Neural crest cell (in vitro differentiated cells): ENCODE data around the gene SPACA7. TPM values are rescaled to one million over a fixed set of nuclear protein-coding genes. Genes with fewer than 3 reads are reported as not detected.

Experiments
- DNase-seq: peaks from one replicate; pipeline ENCODE4 v3.0.0; 2021; ENCODE audit warnings: low read depth, mixed read lengths, low spot score
- H3K27ac Mint-ChIP-seq: one replicate; pipeline ENCODE4 v1.8.0; 2021; ENCODE audit warnings: mild to moderate bottlenecking, mixed read lengths; ENCODE audit not compliant: unreplicated experiment
- H3K27me3 Mint-ChIP-seq: 2 replicates; pipeline ENCODE4 v1.8.0; 2021; ENCODE audit warnings: low read depth, mild to moderate bottlenecking, mixed read lengths
- H3K36me3 Mint-ChIP-seq: 2 replicates; pipeline ENCODE4 v1.8.0; 2021; ENCODE audit warnings: low read depth, mild to moderate bottlenecking, mixed read lengths
- H3K4me1 Mint-ChIP-seq: 2 replicates; pipeline ENCODE4 v1.8.0; 2021; ENCODE audit warnings: mixed read lengths
- H3K4me3 Mint-ChIP-seq: one replicate; pipeline ENCODE4 v1.8.0; 2021; ENCODE audit warnings: mild to moderate bottlenecking, mixed read lengths
- H3K9me3 Mint-ChIP-seq: 2 replicates; pipeline ENCODE4 v1.8.0; 2021; ENCODE audit warnings: mixed read lengths
- total RNA-seq: library from RNA; stranded (reverse); gene quantifications from 2 replicates; pipeline ENCODE4 v1.2.1, GENCODE V29; 2021
- TF ChIP-seq, protein P1 (sequence below): fragments of 200-600 bp; sonication (generic); conservative IDR thresholded peaks from 2 replicates; pipeline ENCODE4 v1.5.0; 2021; ENCODE audit warnings: antibody characterized with exemption, mild to moderate bottlenecking

SPACA7 gene
- total RNA-seq, 1 donor from 2014 or later = not detected

DNA sequence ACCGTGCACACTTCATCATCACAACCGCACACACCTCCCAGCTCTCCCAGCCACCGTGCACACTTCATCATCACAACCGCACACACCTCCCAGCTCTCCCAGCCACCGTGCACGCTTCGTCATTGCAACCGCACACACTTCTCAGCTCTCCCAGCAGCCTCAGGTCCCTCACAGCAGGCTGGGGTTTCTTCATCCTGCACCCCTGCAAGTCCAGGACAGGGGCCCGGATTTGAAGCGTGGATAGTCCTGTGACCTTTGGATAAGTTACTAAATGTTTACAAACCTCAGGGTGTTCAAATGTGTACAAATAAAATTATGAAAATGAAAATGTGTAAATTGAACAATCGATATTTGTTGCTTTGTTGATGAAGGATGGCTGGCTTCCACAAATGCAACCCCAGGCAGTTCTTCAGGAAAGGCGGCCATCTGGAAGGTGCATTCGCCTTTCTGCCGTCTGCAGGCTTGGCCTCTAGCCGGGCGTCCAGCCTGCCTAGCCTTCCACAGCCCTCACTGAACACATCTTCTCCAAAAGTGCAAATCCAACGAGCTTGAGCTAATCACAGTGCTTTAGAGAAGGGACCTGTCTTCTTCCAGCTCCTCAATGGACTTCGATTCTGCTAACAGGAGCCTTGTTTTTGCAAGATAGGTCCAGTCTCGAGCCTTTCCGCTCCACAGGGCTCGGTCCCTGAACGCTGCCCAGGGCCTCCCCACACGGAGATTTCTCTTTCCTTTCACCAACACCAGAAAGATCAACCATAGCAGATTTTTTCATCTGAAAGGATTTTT is 74.2 kb downstream of the SPACA7 start:
- DNase-seq = no peak
- H3K4me3 Mint-ChIP-seq = no peak overlapping the region
- H3K9me3 Mint-ChIP-seq = no peaks in the 10 kb centered on the region
- no peaks in the 10 kb centered on the region for H3K36me3 Mint-ChIP-seq
- no peak overlapping the region for H3K27ac Mint-ChIP-seq
- TF ChIP-seq, protein P1, sequence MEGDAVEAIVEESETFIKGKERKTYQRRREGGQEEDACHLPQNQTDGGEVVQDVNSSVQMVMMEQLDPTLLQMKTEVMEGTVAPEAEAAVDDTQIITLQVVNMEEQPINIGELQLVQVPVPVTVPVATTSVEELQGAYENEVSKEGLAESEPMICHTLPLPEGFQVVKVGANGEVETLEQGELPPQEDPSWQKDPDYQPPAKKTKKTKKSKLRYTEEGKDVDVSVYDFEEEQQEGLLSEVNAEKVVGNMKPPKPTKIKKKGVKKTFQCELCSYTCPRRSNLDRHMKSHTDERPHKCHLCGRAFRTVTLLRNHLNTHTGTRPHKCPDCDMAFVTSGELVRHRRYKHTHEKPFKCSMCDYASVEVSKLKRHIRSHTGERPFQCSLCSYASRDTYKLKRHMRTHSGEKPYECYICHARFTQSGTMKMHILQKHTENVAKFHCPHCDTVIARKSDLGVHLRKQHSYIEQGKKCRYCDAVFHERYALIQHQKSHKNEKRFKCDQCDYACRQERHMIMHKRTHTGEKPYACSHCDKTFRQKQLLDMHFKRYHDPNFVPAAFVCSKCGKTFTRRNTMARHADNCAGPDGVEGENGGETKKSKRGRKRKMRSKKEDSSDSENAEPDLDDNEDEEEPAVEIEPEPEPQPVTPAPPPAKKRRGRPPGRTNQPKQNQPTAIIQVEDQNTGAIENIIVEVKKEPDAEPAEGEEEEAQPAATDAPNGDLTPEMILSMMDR = no peak
- H3K4me1 Mint-ChIP-seq = peaks cover 11% of the 10 kb centered on the region
- H3K27me3 Mint-ChIP-seq = no peaks in the 10 kb centered on the region

DNA sequence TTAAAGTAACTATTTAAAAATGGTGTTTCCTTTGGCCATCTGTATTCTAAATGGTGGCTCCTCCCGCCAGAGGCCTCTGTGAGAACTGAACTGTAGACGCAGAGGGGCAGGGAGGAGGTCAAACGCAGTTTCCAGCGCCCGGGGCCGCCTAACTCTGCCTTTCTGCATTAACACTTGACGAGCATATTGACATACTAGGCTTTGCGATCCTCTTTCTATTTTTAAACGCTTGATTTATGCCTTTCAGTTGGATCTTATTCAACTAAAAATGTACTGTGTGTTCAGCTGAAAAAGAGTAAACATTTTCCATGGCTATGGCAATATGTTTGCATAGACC is 74.7 kb downstream of the SPACA7 start:
- DNase-seq = no peak
- Mint-ChIP-seq H3K9me3 (no peaks in the 10 kb centered on the region), H3K27ac (no peak overlapping the region), H3K4me1 (peaks cover 11% of the 10 kb centered on the region), H3K36me3 (no peaks in the 10 kb centered on the region), H3K4me3 (no peak overlapping the region), H3K27me3 (no peaks in the 10 kb centered on the region)
- TF ChIP-seq, protein P1 = no peak

- Mint-ChIP-seq H3K4me3 (no peak overlapping the region), H3K36me3 (no peaks in the 10 kb centered on the region), H3K27me3 (no peaks in the 10 kb centered on the region), H3K4me1 (peaks cover 11% of the 10 kb centered on the region), H3K27ac (peak overlapping the region; percentile 35), H3K9me3 (no peaks in the 10 kb centered on the region)
- no peak for DNase-seq
- TF ChIP-seq, protein P1 = no peak
Observed at GRCh38 chr13:112451512-112452379, 75.6 kb downstream of the SPACA7 start.

GRCh38 chr13:112452380-112453206 is 76.4 kb downstream of the SPACA7 start:
- H3K36me3 Mint-ChIP-seq = no peaks in the 10 kb centered on the region
- no peaks in the 10 kb centered on the region for H3K27me3 Mint-ChIP-seq
- no peak overlapping the region for H3K27ac Mint-ChIP-seq
- no peak overlapping the region for H3K4me3 Mint-ChIP-seq
- peaks cover 11% of the 10 kb centered on the region for H3K4me1 Mint-ChIP-seq
- H3K9me3 Mint-ChIP-seq = no peaks in the 10 kb centered on the region
- DNase-seq = no peak
- TF ChIP-seq, protein P1 = no peak

DNA sequence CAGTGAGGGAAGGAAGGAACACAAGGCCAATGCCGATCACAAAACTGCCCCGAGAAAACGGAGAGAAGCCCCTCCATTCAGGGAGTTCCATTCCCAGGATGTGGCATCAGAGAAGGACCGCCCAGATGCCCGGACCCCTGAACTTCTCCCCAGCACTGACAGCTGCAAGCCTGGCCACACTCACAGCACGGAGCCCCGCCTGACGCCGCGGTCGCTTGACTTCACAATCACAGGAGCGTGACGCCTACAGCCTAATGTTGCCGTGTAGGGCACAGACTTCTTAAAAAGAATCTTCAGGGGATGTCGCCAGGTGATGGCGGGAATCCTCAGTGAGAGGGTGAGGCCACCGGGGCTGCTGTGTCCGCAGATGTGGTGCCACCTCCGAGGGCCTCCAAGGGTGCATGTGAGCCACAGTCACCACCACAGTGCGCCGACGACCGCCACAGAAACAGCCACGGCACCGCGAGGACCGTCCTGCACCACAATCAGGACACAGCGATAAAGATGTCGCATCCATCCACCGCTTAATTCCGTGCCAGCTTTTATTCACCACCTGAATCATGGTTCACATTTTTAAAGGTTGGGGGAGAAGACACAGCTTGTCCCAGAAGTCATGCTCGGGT is 77.2 kb downstream of the SPACA7 start:
- no peaks in the 10 kb centered on the region for H3K36me3 Mint-ChIP-seq
- peaks cover 11% of the 10 kb centered on the region for H3K4me1 Mint-ChIP-seq
- DNase-seq = no peak
- no peak overlapping the region for H3K4me3 Mint-ChIP-seq
- TF ChIP-seq, protein P1 = no peak
- no peaks in the 10 kb centered on the region for H3K9me3 Mint-ChIP-seq
- no peaks in the 10 kb centered on the region for H3K27me3 Mint-ChIP-seq
- H3K27ac Mint-ChIP-seq = peak overlapping the region; percentile 75
